Left lung (tissue), 10 donors: ENCODE measurements around the gene IFI27L2. TPM values are rescaled to one million over a fixed set of nuclear protein-coding genes. Genes with fewer than 3 reads are reported as not detected.

Source experiments
- ATAC-seq: fragments of 200-7000 bp; cut with Tn5 transposase; one replicate; pipeline ENCODE4 v1.9.1; 2020; ENCODE audit warnings: moderate library complexity
- DNase-seq, 4 donors: peaks; one replicate each; pipeline ENCODE4 v3.0.0-alpha.2; 2013 to 2020
- H3K27ac ChIP-seq, 2 donors: fragments of 200-600 bp; sonication (generic) in 1 of 2; one replicate each; pipeline versions ENCODE4 v1.5.0 to v1.8.0; 2020 to 2021
- H3K27me3 ChIP-seq, 2 donors: fragments of 200-600 bp; sonication (generic) in 1 of 2; one replicate each; pipeline versions ENCODE4 v1.5.0 to v1.8.0; 2020 to 2021
- H3K36me3 ChIP-seq, 2 donors: fragments of 200-600 bp; sonication (generic) in 1 of 2; one replicate each; pipeline versions ENCODE4 v1.5.0 to v1.8.0; 2020 to 2021
- H3K4me1 ChIP-seq, 2 donors: fragments of 200-600 bp; one replicate each; pipeline ENCODE4 v1.8.0; 2021
- H3K4me3 ChIP-seq, 2 donors: fragments of 200-600 bp; sonication (generic) in 1 of 2; one replicate each; pipeline versions ENCODE4 v1.5.0 to v1.8.0; 2020 to 2021; ENCODE audit warnings: mild to moderate bottlenecking in 1 of 2
- H3K9me3 ChIP-seq, 2 donors: fragments of 200-600 bp; sonication (generic) in 1 of 2; one replicate each; pipeline versions ENCODE4 v1.5.0 to v1.8.0; 2020 to 2021
- CTCF ChIP-seq, 2 donors: fragments of 200-600 bp; sonication (generic) in 1 of 2; IDR thresholded peaks; one replicate each; pipeline versions ENCODE4 v1.5.0 to v1.8.0; 2021; ENCODE audit warnings: antibody characterized with exemption in 2 of 2
- intact Hi-C, 2 donors: fragments of 100-400 bp; cut with DNase I; formaldehyde crosslinking; loops; one replicate each; pipeline versions ENCODE4 v1.11.2 to v1.14.2; 2022
- polyA plus RNA-seq, 6 donors: library from polyadenylated mRNA; unstranded; fragments of 120-200 nt; gene quantifications; one replicate each; pipeline ENCODE4 v1.2.1, GENCODE V29; 2013; ENCODE audit not compliant: insufficient read length in 6 of 6
- total RNA-seq, 2 donors: library from RNA; stranded (reverse); fragmentation: NEBNext Ultra II Directional; extraction: Animal tissue kit (Norgen Biotek cat#: 25700); gene quantifications; one replicate each; pipeline ENCODE4 v1.2.1, GENCODE V29; 2021
- donor health status: DM: no; HTN: yes; CAD: no.
- donor health status: DM: no; HTN: no; CAD: no.

The IFI27L2 gene
- total and polyA plus RNA-seq, 8 donors: 30.7 to 59.3 (median 39.5) TPM

- H3K9me3 ChIP-seq: no peaks in the 10 kb centered on the region
- H3K36me3 ChIP-seq: no peaks in the 10 kb centered on the region
- peaks cover 0 to 17% of the 10 kb centered on the region in 2 donors for H3K4me1 ChIP-seq
- H3K4me3 ChIP-seq: no peak overlapping the region
- DNase-seq (no peak), ATAC-seq (no peak)
- H3K27ac ChIP-seq: no peak overlapping the region
- no peak for TF ChIP-seq CTCF (IDR thresholded peaks at IDR 0.05)
- intact Hi-C loops: no loop called here
- H3K27me3 ChIP-seq: peaks cover 0 to 4% of the 10 kb centered on the region in 2 donors
Measured at GRCh38 chr14:94163796-94164195, 34.4 kb upstream of the IFI27L2 start.

DNA sequence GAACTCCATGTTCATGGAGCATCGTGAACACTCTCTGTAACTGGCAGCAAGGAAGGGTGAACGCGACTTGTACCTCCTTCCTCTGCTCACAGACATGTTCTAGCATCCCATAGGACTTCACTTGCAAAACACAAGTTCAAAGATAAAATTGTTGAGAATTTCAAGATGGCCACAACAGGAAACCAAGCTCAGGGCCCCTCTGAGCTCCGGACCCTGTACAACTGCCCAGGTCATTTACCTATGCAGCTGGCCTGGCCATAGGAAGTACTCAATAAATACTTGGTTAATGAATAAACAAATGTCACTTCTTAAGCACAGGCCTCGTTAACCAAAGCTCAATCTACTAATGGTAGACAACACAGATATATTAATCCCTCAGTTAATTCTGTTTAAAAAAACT lies 33.1 kb upstream of the IFI27L2 start:
- H3K9me3 ChIP-seq: no peaks in the 10 kb centered on the region
- no peak for ATAC-seq
- TF ChIP-seq CTCF (IDR thresholded peaks at IDR 0.05): no peak

DNA sequence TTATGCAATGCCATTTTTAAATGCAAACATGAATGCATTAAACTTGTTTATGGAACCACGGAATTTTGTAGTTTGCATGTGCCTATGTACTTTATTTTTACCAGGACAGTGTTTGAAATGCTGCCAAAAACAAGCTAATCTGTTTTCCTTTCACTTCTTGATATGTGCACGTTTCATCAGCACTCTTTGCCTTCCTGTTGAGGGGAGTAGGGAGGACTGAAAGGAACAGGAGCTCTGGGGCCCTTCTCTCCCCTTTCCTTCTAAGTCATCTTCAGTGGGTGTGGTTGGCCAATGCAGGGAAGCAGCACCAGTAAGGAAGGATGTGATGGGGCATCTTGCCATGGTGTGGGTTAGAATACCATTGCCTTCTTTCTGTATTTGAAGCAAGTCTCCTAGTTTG lies 32.6 kb upstream of the IFI27L2 start:
- Histone ChIP-seq H3K9me3 (no peaks in the 10 kb centered on the region), H3K36me3 (no peaks in the 10 kb centered on the region), H3K27ac (no peak overlapping the region), H3K4me1 (peaks cover 0 to 17% of the 10 kb centered on the region in 2 donors), H3K4me3 (no peak overlapping the region), H3K27me3 (peaks cover 0 to 7% of the 10 kb centered on the region in 2 donors)
- no peak for DNase-seq
- intact Hi-C loops: no loop called here
- no peak for ATAC-seq
- TF ChIP-seq CTCF (IDR thresholded peaks at IDR 0.05): no peak

More for the DNA sequence above, 33.1 kb upstream of the IFI27L2 start:
- Histone ChIP-seq H3K4me3 (no peak overlapping the region), H3K27ac (no peak overlapping the region), H3K27me3 (peaks cover 0 to 7% of the 10 kb centered on the region in 2 donors), H3K4me1 (peaks cover 0 to 17% of the 10 kb centered on the region in 2 donors), H3K36me3 (no peaks in the 10 kb centered on the region)
- intact Hi-C loops: no loop called here
- DNase-seq: no peak

GRCh38 chr14:94161058-94161457 lies 31.7 kb upstream of the IFI27L2 start:
- ATAC-seq: no peak

DNA sequence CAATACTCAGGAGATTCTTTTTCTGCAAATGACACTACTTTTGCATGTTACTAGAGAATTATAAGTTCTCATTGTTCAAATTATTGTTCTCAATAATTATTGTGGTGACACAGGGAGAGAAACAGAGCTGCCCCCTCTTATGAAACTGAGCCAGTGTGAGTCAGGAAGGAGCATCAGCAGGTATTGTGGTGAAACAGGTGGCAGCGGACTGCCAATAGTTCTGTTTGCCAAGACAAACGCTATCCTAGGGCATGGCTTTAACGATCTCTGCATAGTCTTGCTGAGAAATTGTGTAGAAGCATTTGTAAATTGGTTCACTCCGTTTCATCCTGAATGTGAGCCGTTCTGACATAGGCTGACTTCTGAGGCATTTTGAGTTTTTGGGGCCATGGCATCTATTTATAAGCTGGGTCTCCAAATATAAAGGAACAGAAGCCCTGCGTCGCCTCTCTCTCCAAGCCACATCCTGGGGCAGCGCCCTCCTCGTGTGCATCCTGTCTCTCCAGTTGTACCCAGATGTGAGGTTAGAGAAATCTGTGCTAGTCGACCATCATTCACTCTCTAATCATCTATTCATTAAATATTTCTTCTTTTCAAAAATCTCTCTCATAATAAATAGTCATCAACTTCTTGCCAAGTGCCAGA lies 29.0 kb upstream of the IFI27L2 start:
- peaks cover 0 to 24% of the 10 kb centered on the region in 2 donors for H3K4me1 ChIP-seq
- intact Hi-C loops: no loop called here
- no peak overlapping the region for H3K27ac ChIP-seq

More at GRCh38 chr14:94161058-94161457, 31.7 kb upstream of the IFI27L2 start:
- H3K27me3 ChIP-seq: peaks cover 0 to 7% of the 10 kb centered on the region in 2 donors
- no peak for TF ChIP-seq CTCF (IDR thresholded peaks at IDR 0.05)
- H3K4me3 ChIP-seq: no peak overlapping the region
- H3K4me1 ChIP-seq: peaks cover 0 to 17% of the 10 kb centered on the region in 2 donors
- H3K9me3 ChIP-seq: no peaks in the 10 kb centered on the region
- H3K36me3 ChIP-seq: no peaks in the 10 kb centered on the region
- DNase-seq: no peak
- H3K27ac ChIP-seq: no peak overlapping the region
- intact Hi-C loops: no loop called here

More for the DNA sequence above, 29.0 kb upstream of the IFI27L2 start:
- H3K9me3 ChIP-seq: no peaks in the 10 kb centered on the region
- no peak for ATAC-seq
- H3K36me3 ChIP-seq: no peaks in the 10 kb centered on the region
- H3K27me3 ChIP-seq: peaks cover 0 to 3% of the 10 kb centered on the region in 2 donors
- no peak overlapping the region for H3K4me3 ChIP-seq
- no peak for DNase-seq
- TF ChIP-seq CTCF (IDR thresholded peaks at IDR 0.05): no peak
